ENCODE data around the gene MAMLD1.

Gene MAMLD1

GRCh38 chrX:150410513-150410912 lies 47.4 kb downstream of the MAMLD1 start:
- DNase-seq (ENCODE audit: insufficient read length, low spot score) (no peak), FAIRE-seq (no peak)
- TF ChIP-seq SPI1 (IDR thresholded peaks at IDR 0.05; ENCODE audit: low read depth, low read length): no peak
- no peak for TF ChIP-seq PAX5 (IDR thresholded peaks at IDR 0.05; ENCODE audit: insufficient read depth, low read length, severe bottlenecking)
- no peak for TF ChIP-seq POU2F2 (IDR thresholded peaks at IDR 0.05; ENCODE audit: low read depth, low read length)

GRCh38 chrX:150411656-150412055 lies 48.5 kb downstream of the MAMLD1 start:
- DNase-seq (ENCODE audit: insufficient read length, low spot score): no peak
- FAIRE-seq: no peak
- TF ChIP-seq POU2F2 (IDR thresholded peaks at IDR 0.05; ENCODE audit: low read depth, low read length) (no peak), POLR2A (IDR thresholded peaks at IDR 0.05; ENCODE audit: low read depth, low read length) (no peak), POLR2AphosphoS5 (IDR thresholded peaks at IDR 0.05; ENCODE audit: low read depth, low read length) (no peak), SPI1 (IDR thresholded peaks at IDR 0.05; ENCODE audit: low read depth, low read length) (no peak), PAX5 (IDR thresholded peaks at IDR 0.05; ENCODE audit: insufficient read depth, low read length, severe bottlenecking) (no peak), TAF1 (IDR thresholded peaks at IDR 0.05; ENCODE audit: low read depth, low read length) (no peak)

GRCh38 chrX:150414228-150414627 lies 51.1 kb downstream of the MAMLD1 start:
- no peak for DNase-seq (ENCODE audit: insufficient read length, low spot score)
- TF ChIP-seq POU2F2 (IDR thresholded peaks at IDR 0.05; ENCODE audit: low read depth, low read length) (no peak), POLR2AphosphoS5 (IDR thresholded peaks at IDR 0.05; ENCODE audit: low read depth, low read length) (no peak), POLR2A (IDR thresholded peaks at IDR 0.05; ENCODE audit: low read depth, low read length) (no peak), TAF1 (IDR thresholded peaks at IDR 0.05; ENCODE audit: low read depth, low read length) (no peak), PAX5 (IDR thresholded peaks at IDR 0.05; ENCODE audit: insufficient read depth, low read length, severe bottlenecking) (no peak), SPI1 (IDR thresholded peaks at IDR 0.05; ENCODE audit: low read depth, low read length) (no peak)
- FAIRE-seq: no peak

GRCh38 chrX:150416469-150416868 lies 53.4 kb downstream of the MAMLD1 start:
- DNase-seq (ENCODE audit: insufficient read length, low spot score) (no peak), FAIRE-seq (no peak)
- TF ChIP-seq POU2F2 (IDR thresholded peaks at IDR 0.05; ENCODE audit: low read depth, low read length) (no peak), POLR2AphosphoS5 (IDR thresholded peaks at IDR 0.05; ENCODE audit: low read depth, low read length) (no peak), TAF1 (IDR thresholded peaks at IDR 0.05; ENCODE audit: low read depth, low read length) (no peak), SPI1 (IDR thresholded peaks at IDR 0.05; ENCODE audit: low read depth, low read length) (no peak), POLR2A (IDR thresholded peaks at IDR 0.05; ENCODE audit: low read depth, low read length) (no peak), PAX5 (IDR thresholded peaks at IDR 0.05; ENCODE audit: insufficient read depth, low read length, severe bottlenecking) (no peak)

- no peak for FAIRE-seq
- TF ChIP-seq PAX5 (IDR thresholded peaks at IDR 0.05; ENCODE audit: insufficient read depth, low read length, severe bottlenecking) (no peak), POLR2A (IDR thresholded peaks at IDR 0.05; ENCODE audit: low read depth, low read length) (no peak)
- no peak for DNase-seq (ENCODE audit: insufficient read length, low spot score)
These were observed 58.7 kb downstream of the MAMLD1 start for GRCh38 chrX:150421816-150422215.

GRCh38 chrX:150429594-150429993 lies 66.5 kb downstream of the MAMLD1 start:
- no peak for DNase-seq (ENCODE audit: insufficient read length, low spot score)
- no peak for FAIRE-seq
- no peak for TF ChIP-seq POU2F2 (IDR thresholded peaks at IDR 0.05; ENCODE audit: low read depth, low read length)
- TF ChIP-seq TAF1 (IDR thresholded peaks at IDR 0.05; ENCODE audit: low read depth, low read length): no peak
- TF ChIP-seq POLR2AphosphoS5 (IDR thresholded peaks at IDR 0.05; ENCODE audit: low read depth, low read length): no peak
- TF ChIP-seq POLR2A (IDR thresholded peaks at IDR 0.05; ENCODE audit: low read depth, low read length): no peak
- no peak for TF ChIP-seq PAX5 (IDR thresholded peaks at IDR 0.05; ENCODE audit: insufficient read depth, low read length, severe bottlenecking)
- TF ChIP-seq SPI1 (IDR thresholded peaks at IDR 0.05; ENCODE audit: low read depth, low read length): no peak

GRCh38 chrX:150436195-150436594 lies 73.1 kb downstream of the MAMLD1 start:
- no peak for DNase-seq (ENCODE audit: insufficient read length, low spot score)
- no peak for FAIRE-seq
- TF ChIP-seq POU2F2 (IDR thresholded peaks at IDR 0.05; ENCODE audit: low read depth, low read length): no peak
- TF ChIP-seq POLR2A (IDR thresholded peaks at IDR 0.05; ENCODE audit: low read depth, low read length): no peak
- no peak for TF ChIP-seq SPI1 (IDR thresholded peaks at IDR 0.05; ENCODE audit: low read depth, low read length)
- TF ChIP-seq PAX5 (IDR thresholded peaks at IDR 0.05; ENCODE audit: insufficient read depth, low read length, severe bottlenecking): no peak
- no peak for TF ChIP-seq TAF1 (IDR thresholded peaks at IDR 0.05; ENCODE audit: low read depth, low read length)
- no peak for TF ChIP-seq POLR2AphosphoS5 (IDR thresholded peaks at IDR 0.05; ENCODE audit: low read depth, low read length)

GRCh38 chrX:150438165-150438564 lies 75.0 kb downstream of the MAMLD1 start:
- DNase-seq (ENCODE audit: insufficient read length, low spot score) (no peak), FAIRE-seq (no peak)
- no peak for TF ChIP-seq POLR2A (IDR thresholded peaks at IDR 0.05; ENCODE audit: low read depth, low read length)

GRCh38 chrX:150446151-150446550 lies 83.0 kb downstream of the MAMLD1 start:
- FAIRE-seq (no peak), DNase-seq (ENCODE audit: insufficient read length, low spot score) (no peak)
- TF ChIP-seq POLR2A (IDR thresholded peaks at IDR 0.05; ENCODE audit: low read depth, low read length): no peak
- TF ChIP-seq POLR2AphosphoS5 (IDR thresholded peaks at IDR 0.05; ENCODE audit: low read depth, low read length): no peak
- no peak for TF ChIP-seq POU2F2 (IDR thresholded peaks at IDR 0.05; ENCODE audit: low read depth, low read length)
- no peak for TF ChIP-seq SPI1 (IDR thresholded peaks at IDR 0.05; ENCODE audit: low read depth, low read length)
- no peak for TF ChIP-seq PAX5 (IDR thresholded peaks at IDR 0.05; ENCODE audit: insufficient read depth, low read length, severe bottlenecking)
- TF ChIP-seq TAF1 (IDR thresholded peaks at IDR 0.05; ENCODE audit: low read depth, low read length): no peak

GRCh38 chrX:150446995-150447394 lies 83.9 kb downstream of the MAMLD1 start:
- TF ChIP-seq POLR2AphosphoS5 (IDR thresholded peaks at IDR 0.05; ENCODE audit: low read depth, low read length) (no peak), POLR2A (IDR thresholded peaks at IDR 0.05; ENCODE audit: low read depth, low read length) (no peak), POU2F2 (IDR thresholded peaks at IDR 0.05; ENCODE audit: low read depth, low read length) (no peak), PAX5 (IDR thresholded peaks at IDR 0.05; ENCODE audit: insufficient read depth, low read length, severe bottlenecking) (no peak), TAF1 (IDR thresholded peaks at IDR 0.05; ENCODE audit: low read depth, low read length) (no peak), SPI1 (IDR thresholded peaks at IDR 0.05; ENCODE audit: low read depth, low read length) (no peak)
- DNase-seq (ENCODE audit: insufficient read length, low spot score): no peak
- FAIRE-seq: no peak

- TF ChIP-seq POLR2AphosphoS5 (IDR thresholded peaks at IDR 0.05; ENCODE audit: low read depth, low read length): no peak
- TF ChIP-seq POLR2A (IDR thresholded peaks at IDR 0.05; ENCODE audit: low read depth, low read length): no peak
- no peak for TF ChIP-seq TAF1 (IDR thresholded peaks at IDR 0.05; ENCODE audit: low read depth, low read length)
- TF ChIP-seq POU2F2 (IDR thresholded peaks at IDR 0.05; ENCODE audit: low read depth, low read length): no peak
- no peak for TF ChIP-seq PAX5 (IDR thresholded peaks at IDR 0.05; ENCODE audit: insufficient read depth, low read length, severe bottlenecking)
- no peak for TF ChIP-seq SPI1 (IDR thresholded peaks at IDR 0.05; ENCODE audit: low read depth, low read length)
- no peak for DNase-seq (ENCODE audit: insufficient read length, low spot score)
- no peak for FAIRE-seq
These were observed 86.2 kb downstream of the MAMLD1 start for GRCh38 chrX:150449313-150449712.
